GM12801 (cell line): ENCODE results near the gene PARD3B.

Experiments
- CTCF ChIP-seq: IDR thresholded peaks from one replicate; pipeline ENCODE4 v1.5.1; 2011; ENCODE audit warnings: control low read depth; ENCODE audit not compliant: insufficient read length; ENCODE audit errors: extremely low read depth

PARD3B gene

GRCh38 chr2:205361970-205362369 is 816.7 kb downstream of the PARD3B start:
- no peak for TF ChIP-seq CTCF

GRCh38 chr2:205364261-205364660 is 819.0 kb downstream of the PARD3B start:
- TF ChIP-seq CTCF: no peak

GRCh38 chr2:205366336-205367060 is 821.2 kb downstream of the PARD3B start:
- TF ChIP-seq CTCF: no peak

- TF ChIP-seq CTCF: no peak
These were observed 822.2 kb downstream of the PARD3B start for GRCh38 chr2:205367331-205367935.

- TF ChIP-seq CTCF: no peak
These were observed 824.5 kb downstream of the PARD3B start for GRCh38 chr2:205369813-205370212.

GRCh38 chr2:205370726-205371125 is 825.5 kb downstream of the PARD3B start:
- TF ChIP-seq CTCF: no peak

GRCh38 chr2:205372141-205372540 is 826.9 kb downstream of the PARD3B start:
- no peak for TF ChIP-seq CTCF
